ENCODE measurements around the gene SCN2B.
"Not testable (repeated sequence)": the region's sequence is repeated elsewhere in the genome, so short reads cannot be mapped to it uniquely, and the experiment has no call there.

The SCN2B gene

GRCh38 chr11:118206391-118207031, 30.1 kb upstream of the SCN2B start:
- no peak for DNase-seq (ENCODE audit: low read depth in 2 of 2)

GRCh38 chr11:118205606-118206378, 29.4 kb upstream of the SCN2B start:
- no peak for DNase-seq (ENCODE audit: low read depth in 2 of 2)

- peak in 1 of 2 donors; percentile 55 for DNase-seq (ENCODE audit: low read depth in 2 of 2)
Measured at GRCh38 chr11:118202599-118203422, 26.4 kb upstream of the SCN2B start.

GRCh38 chr11:118201966-118202365, 25.5 kb upstream of the SCN2B start:
- DNase-seq (ENCODE audit: low read depth in 2 of 2) = no peak

GRCh38 chr11:118200901-118201680, 24.7 kb upstream of the SCN2B start:
- peak; percentile 54 to 57 for DNase-seq (ENCODE audit: low read depth in 2 of 2)

- no peak for DNase-seq (ENCODE audit: low read depth in 2 of 2)
Measured at GRCh38 chr11:118200497-118200896, 24.1 kb upstream of the SCN2B start.

GRCh38 chr11:118199135-118199534, 22.7 kb upstream of the SCN2B start:
- no peak for DNase-seq (ENCODE audit: low read depth in 2 of 2)

- peak; percentile 65 to 80 for DNase-seq (ENCODE audit: low read depth in 2 of 2)
Measured at GRCh38 chr11:118198370-118198769, 21.9 kb upstream of the SCN2B start.

- no peak for DNase-seq (ENCODE audit: low read depth in 2 of 2)
Measured at GRCh38 chr11:118194835-118195627, 18.6 kb upstream of the SCN2B start.

GRCh38 chr11:118193910-118194566, 17.6 kb upstream of the SCN2B start:
- DNase-seq (ENCODE audit: low read depth in 2 of 2) = no peak

- not testable (repeated sequence) for DNase-seq (ENCODE audit: low read depth in 2 of 2)
Measured at GRCh38 chr11:118192817-118193216, 16.4 kb upstream of the SCN2B start.

- DNase-seq (ENCODE audit: low read depth in 2 of 2) = not testable (repeated sequence)
Measured at GRCh38 chr11:118190942-118191506, 14.6 kb upstream of the SCN2B start.

GRCh38 chr11:118186346-118187107, 10.1 kb upstream of the SCN2B start:
- no peak for DNase-seq (ENCODE audit: low read depth in 2 of 2)

- no peak for DNase-seq (ENCODE audit: low read depth in 2 of 2)
Measured at GRCh38 chr11:118184784-118185579, 8.5 kb upstream of the SCN2B start.

- DNase-seq (ENCODE audit: low read depth in 2 of 2) = not testable (repeated sequence)
Measured at GRCh38 chr11:118183691-118184090, 7.3 kb upstream of the SCN2B start.

- no peak for DNase-seq (ENCODE audit: low read depth in 2 of 2)
Measured at GRCh38 chr11:118180300-118180703, 3.9 kb upstream of the SCN2B start.

GRCh38 chr11:118176778-118177134, 317 bp upstream of the SCN2B start:
- DNase-seq (ENCODE audit: low read depth in 2 of 2) = no peak

All from stimulated activated CD4-positive, alpha-beta T cell treated with anti-CD3 and anti-CD28 coated beads, Interleukin-15, amount 100 ng/mL, for 48 hours (primary cell).